Activated CD4-positive, CD25-positive, alpha-beta regulatory T cell treated with anti-CD3 and anti-CD28 coated beads, Interleukin-2, amount 50 U/mL, for 72 hours (primary cell): ENCODE results near the gene IGDCC3.
A peak's percentile ranks its signal among the peaks of the same experiment; 100 is the strongest.

Source experiments
- DNase-seq: peaks from one replicate; pipeline ENCODE4 v3.0.0; 2021

IGDCC3 gene

GRCh38 chr15:65318870-65319356, 58.9 kb downstream of the IGDCC3 start:
- DNase-seq: peak; percentile 75

- DNase-seq: no peak
These were observed 65.3 kb downstream of the IGDCC3 start for GRCh38 chr15:65312400-65312916.

- no peak for DNase-seq
These were observed 66.0 kb downstream of the IGDCC3 start for GRCh38 chr15:65311760-65312159.

- DNase-seq: no peak
These were observed 67.2 kb downstream of the IGDCC3 start for GRCh38 chr15:65310431-65311137.

- DNase-seq: no peak
These were observed 67.9 kb downstream of the IGDCC3 start for GRCh38 chr15:65309882-65310418.

GRCh38 chr15:65307978-65308377, 69.8 kb downstream of the IGDCC3 start:
- DNase-seq: no peak

- no peak for DNase-seq
These were observed 71.3 kb downstream of the IGDCC3 start for GRCh38 chr15:65306551-65306950.

- no peak for DNase-seq
These were observed 72.0 kb downstream of the IGDCC3 start for GRCh38 chr15:65305776-65306175.

- DNase-seq: peak; percentile 56
These were observed 72.5 kb downstream of the IGDCC3 start for GRCh38 chr15:65305150-65305758.

GRCh38 chr15:65304381-65305149, 73.2 kb downstream of the IGDCC3 start, which contains the start of gene RNU5B-1:
RNU5B-1 (plus strand) TSS chr15:65304677.
- peak; percentile 88 for DNase-seq

- DNase-seq: no peak
These were observed 74.0 kb downstream of the IGDCC3 start for GRCh38 chr15:65303687-65304380.

GRCh38 chr15:65302061-65302460, 75.7 kb downstream of the IGDCC3 start:
- DNase-seq: no peak

- DNase-seq: no peak
These were observed 76.8 kb downstream of the IGDCC3 start for GRCh38 chr15:65300924-65301441.

- no peak for DNase-seq
These were observed 79.1 kb downstream of the IGDCC3 start for GRCh38 chr15:65298731-65299130.

GRCh38 chr15:65292938-65293518, 84.8 kb downstream of the IGDCC3 start:
- no peak for DNase-seq

- no peak for DNase-seq
These were observed 87.6 kb downstream of the IGDCC3 start for GRCh38 chr15:65290228-65290627.

GRCh38 chr15:65289261-65289854, 88.4 kb downstream of the IGDCC3 start:
- DNase-seq: no peak

- no peak for DNase-seq
These were observed 90.3 kb downstream of the IGDCC3 start for GRCh38 chr15:65287520-65287855.

- DNase-seq: peak; percentile 93
These were observed 90.9 kb downstream of the IGDCC3 start, which contains the start of gene PARP16 for GRCh38 chr15:65286704-65287519. PARP16 (minus strand) TSS chr15:65286883; CDS start chr15:65286426, 457 bp downstream.

- DNase-seq: no peak
These were observed 91.6 kb downstream of the IGDCC3 start for GRCh38 chr15:65286069-65286703.
